Measurements from ENCODE around the gene PCOLCE2.

The PCOLCE2 gene

GRCh38 chr3:142808103-142808917 lies 80.6 kb downstream of the PCOLCE2 start:
- FAIRE-seq, result no peak

- no peak for FAIRE-seq
Measured at GRCh38 chr3:142802891-142803290, 86.0 kb downstream of the PCOLCE2 start.

GRCh38 chr3:142801746-142802145 lies 87.1 kb downstream of the PCOLCE2 start:
- FAIRE-seq, result no peak

- no peak for FAIRE-seq
Measured at GRCh38 chr3:142796823-142797222, 92.1 kb downstream of the PCOLCE2 start.

- no peak for FAIRE-seq
Measured at GRCh38 chr3:142795332-142795731, 93.6 kb downstream of the PCOLCE2 start.

- FAIRE-seq, result no peak
Measured at GRCh38 chr3:142794508-142794907, 94.4 kb downstream of the PCOLCE2 start.

- no peak for FAIRE-seq
Measured at GRCh38 chr3:142787719-142788118, 101.2 kb downstream of the PCOLCE2 start.

GRCh38 chr3:142785996-142786395 lies 102.9 kb downstream of the PCOLCE2 start:
- FAIRE-seq, result peak; percentile 69

GRCh38 chr3:142784228-142784627 lies 104.7 kb downstream of the PCOLCE2 start:
- FAIRE-seq, result no peak

- no peak for FAIRE-seq
Measured at GRCh38 chr3:142782616-142783015, 106.3 kb downstream of the PCOLCE2 start.

GRCh38 chr3:142779591-142779990 lies 109.3 kb downstream of the PCOLCE2 start:
- FAIRE-seq, result no peak

- no peak for FAIRE-seq
Measured at GRCh38 chr3:142778541-142778940, 110.3 kb downstream of the PCOLCE2 start.

- no peak for FAIRE-seq
Measured at GRCh38 chr3:142777927-142778326, 111.0 kb downstream of the PCOLCE2 start.

- no peak for FAIRE-seq
Measured at GRCh38 chr3:142768338-142768737, 120.5 kb downstream of the PCOLCE2 start.

Measured in islet of Langerhans (tissue), 1 donor.